Limb (tissue), 2 donors: Measurements from ENCODE around the gene KCTD16.

Experiments used
- DNase-seq, 2 donors: peaks; one replicate each; pipeline ENCODE4 v3.0.0-alpha.2; 2016; ENCODE audit errors: extremely low spot score in 2 of 2

The KCTD16 gene

DNA sequence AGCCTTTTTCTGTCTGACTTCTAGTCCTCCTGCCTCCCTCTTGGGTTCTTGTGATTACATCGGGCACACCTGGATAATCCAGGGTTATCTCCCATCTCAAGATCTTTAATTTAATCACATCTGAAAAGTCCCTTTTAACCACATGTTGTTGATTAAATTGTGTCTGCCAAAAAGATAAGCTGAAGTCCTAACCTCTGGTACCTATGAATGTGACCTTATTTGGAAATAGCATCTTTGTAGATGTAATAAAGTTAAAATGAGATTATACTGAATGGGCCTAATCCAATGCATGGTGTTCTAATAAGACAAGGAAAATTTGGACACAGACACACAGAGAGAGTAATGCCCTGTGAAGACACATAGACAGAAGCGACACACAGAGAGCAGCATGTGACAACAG lies 232.4 kb downstream of the KCTD16 start:
- no peak for DNase-seq

- DNase-seq: no peak
These were observed 233.2 kb downstream of the KCTD16 start for GRCh38 chr5:144403817-144404420.

GRCh38 chr5:144404672-144405071 lies 234.0 kb downstream of the KCTD16 start:
- DNase-seq: no peak

- no peak for DNase-seq
These were observed 235.3 kb downstream of the KCTD16 start for GRCh38 chr5:144405991-144406390.

DNA sequence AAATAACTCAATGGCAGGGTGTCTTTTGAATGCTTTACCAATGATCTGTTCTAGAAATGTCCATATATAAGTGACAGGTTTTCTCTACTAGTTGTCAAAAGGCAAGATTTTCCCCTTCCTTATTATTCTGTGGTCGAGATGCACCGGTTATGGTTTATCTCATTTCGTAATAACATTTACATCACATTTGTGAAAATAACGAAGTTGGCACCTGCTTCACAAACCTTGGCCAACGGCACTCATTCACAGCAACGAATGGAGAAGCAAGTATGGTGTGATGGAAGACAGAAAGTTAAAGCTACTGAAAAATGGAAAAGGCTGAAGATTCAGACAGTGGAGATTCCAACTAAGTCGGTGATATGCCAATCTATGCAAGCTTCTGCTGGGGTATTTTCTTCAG lies 235.8 kb downstream of the KCTD16 start:
- DNase-seq: no peak

DNA sequence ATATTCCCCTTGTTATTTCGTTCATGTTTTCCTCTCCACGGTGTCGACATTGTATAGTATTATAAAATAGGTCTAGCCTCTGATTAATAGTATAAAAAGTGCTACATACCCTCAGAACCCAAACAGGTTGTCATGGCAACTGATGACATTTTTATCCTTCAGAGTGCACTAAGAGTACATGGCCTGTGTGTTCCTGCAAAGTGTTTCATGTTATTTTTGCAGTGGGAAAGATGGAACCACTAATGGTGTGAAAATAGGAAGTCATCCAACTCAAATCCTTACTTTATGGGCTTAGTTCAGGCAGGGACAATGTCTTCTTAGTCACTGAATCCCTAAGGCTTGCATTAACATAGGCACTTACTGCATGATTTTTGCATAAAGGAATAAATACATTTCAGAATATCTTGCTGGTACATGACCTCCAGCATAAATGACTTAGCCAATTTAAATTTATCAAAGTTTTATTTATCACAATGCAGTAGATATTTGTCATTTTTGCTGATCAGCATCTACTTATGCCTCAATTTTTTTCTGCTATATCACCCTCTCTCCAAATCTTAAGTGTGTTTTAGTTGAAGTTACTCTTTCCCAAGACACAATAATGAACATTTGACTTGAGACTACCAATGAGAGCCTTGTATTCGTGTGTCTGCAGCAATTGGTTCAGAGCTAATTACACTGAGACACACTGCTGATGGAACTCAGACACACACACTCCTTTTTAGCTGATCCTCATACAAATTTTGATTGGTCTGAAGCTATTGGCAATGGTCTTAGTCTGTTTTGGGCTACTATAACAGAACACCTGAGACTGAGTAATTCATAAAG lies 243.7 kb downstream of the KCTD16 start:
- no peak for DNase-seq

DNA sequence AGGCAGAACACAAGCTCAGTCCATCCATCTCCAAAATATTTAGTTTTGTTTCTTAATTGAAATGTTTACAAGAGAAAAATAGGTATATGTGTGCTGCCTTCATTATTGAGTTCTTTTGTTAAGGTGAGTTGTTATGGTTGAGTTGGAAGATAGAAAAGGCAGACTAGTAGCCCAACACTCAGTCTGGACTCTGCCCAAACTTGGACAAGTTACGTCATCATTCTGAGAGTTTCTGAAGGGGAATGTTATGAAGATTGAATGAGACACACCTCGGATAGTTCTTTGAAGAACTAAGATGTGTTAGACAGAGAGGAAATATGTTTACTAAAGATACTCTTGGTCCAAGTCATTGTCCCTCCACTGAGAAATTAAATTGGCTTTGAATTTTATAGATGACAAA lies 245.5 kb downstream of the KCTD16 start:
- no peak for DNase-seq

- no peak for DNase-seq
These were observed 248.0 kb downstream of the KCTD16 start for GRCh38 chr5:144418719-144419118.

DNA sequence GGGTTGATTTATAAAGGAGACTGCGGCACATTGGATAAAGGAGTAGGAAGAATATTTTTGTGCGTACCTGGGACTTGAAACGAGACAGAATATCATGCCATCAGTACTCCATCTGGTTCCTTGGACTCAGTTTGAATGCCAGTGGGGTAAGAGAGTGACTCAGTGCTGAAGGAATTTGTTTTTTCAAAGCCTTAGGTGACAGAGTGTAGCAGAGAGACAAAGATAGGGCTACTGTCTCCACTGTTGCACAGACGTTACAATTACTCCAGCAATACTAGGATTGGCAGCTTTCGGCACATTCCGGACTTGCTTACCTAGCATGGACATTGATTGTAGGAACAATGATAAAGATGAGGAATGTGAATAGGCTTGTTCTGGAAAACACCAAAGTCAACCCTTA lies 250.7 kb downstream of the KCTD16 start:
- no peak for DNase-seq

DNA sequence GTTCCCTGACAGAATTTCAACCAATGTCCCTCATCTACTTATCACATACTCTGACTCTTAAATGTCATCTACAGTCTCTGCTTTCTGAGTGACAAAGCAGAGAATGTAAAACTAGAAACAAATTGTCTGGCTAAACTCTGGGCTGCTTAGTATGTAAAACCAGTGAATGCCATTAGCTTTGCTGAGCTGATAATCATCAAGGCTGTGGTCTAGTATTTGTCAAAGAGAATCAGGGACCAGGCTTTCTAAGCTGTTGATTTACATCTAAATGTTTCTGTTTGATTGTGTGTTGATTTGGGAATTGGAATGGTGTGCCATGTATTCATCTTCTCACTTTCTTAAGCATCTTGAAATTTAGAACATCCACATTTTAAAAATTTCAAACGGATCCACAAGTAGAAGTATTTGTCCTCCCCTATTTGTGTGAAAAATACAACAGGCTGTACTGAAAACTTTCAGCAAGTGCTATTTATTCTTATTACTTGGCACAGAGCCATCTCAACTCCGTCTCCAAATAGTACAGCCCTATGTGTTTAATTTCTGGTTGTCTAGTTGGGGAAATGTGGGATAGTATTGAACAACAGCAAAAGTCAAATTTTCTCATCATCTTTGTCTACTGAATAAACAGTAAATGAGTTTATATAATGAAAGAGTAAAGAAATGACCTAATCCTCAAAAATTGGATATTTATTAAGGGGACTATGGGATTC lies 251.5 kb downstream of the KCTD16 start:
- DNase-seq: no peak

DNA sequence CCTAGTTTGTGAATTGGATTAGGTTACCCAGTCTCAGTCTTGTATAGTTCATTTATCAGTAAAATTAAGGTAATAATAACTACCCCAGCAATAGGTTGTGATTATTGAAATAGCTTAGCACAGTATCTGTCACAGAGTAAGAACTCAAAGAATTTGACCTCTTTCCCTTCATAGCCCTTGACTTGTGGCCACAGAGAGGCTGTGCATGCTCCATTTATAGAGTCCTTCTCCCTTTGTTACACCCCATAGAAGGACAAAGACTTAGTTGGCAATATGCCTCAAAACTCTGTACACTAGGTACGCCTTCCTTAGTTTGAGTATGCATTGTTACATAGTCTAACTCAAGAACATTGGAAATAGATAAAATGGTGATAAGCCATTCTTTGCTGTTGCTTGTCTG lies 257.2 kb downstream of the KCTD16 start:
- no peak for DNase-seq

DNA sequence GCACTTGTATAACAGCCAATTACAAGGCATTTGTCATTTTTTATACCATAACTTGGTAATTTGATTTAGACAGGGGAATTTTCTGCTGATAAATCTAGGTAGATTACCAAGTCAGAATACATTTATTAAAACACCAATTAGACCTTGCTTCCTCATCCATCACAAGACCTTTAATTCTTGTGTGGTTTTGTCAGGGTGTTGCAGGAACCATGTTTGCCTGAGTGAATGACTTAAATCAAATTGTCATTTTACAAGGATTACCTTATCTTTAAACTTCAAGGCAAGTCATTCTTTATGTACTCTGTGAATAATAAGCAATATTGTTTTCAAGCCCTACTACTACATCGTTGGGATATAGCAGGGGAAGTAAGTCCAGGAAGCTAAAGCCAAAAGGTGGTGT lies 257.7 kb downstream of the KCTD16 start:
- no peak for DNase-seq

DNA sequence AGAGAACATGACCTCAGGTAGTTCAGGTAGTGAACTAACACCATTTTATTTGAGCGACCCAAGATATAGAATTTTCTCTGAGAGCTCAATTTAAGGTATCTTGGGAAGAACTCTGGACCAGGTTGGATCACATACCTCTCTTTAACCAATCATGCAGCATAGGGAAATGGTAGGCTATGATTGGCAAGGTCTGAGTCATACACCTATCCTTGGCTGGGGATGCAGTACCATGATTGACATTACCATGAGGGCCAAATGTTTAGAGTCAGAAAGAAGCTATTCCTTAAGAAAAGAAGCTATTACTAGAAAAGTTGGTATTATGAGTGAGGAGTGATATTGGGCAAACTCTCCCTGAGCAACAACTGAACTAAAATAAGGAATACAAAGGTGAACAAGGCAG lies 258.7 kb downstream of the KCTD16 start:
- DNase-seq: no peak

DNA sequence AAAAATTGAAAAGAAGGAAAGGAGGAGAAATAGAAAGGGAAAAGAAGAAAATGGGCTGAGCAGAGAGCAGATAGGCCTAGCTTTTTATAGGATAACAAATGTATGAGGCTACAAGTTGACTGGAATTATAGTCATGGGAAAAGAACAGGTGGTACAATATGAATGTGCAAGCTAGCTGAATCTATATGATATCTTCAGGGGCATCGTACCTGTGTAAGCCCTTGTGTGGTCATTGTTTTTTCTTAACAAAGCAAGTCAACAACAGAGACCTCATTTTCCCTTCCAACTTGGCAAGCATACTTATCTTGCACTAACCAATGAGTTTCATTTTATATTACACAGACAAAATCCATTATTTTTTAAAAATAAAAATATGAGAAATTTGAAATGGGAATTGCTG lies 259.2 kb downstream of the KCTD16 start:
- DNase-seq: no peak

DNA sequence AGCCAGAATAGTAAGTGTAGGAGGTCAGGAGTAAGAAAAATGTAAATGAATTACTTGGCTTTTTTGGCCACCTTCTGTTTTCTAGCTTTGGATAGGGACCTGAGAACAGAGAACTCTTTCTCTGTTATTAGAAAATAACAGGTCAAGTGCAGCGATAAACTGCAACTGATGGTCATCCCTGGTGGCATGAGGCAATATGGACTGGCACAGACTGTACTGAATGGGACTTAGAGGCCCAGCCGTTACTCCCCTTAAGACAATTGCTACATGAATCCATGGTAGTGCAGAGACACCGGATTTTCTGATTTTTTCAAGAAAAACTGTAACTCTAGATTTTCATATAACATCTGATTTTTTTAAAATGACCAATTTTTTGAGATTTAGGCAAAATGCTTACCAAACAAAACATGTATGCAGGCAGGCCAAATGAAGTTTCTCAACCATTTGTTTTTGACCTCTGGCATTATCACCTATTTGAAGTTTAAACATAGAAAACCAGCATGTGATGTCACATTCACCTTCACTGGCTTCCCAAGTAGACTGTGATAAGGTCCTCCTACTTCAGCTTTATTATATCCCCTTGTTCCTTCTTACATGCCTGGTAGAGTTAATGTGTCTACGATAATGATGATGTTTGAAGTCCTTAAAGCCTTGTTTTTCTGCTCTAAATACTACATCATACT lies 262.6 kb downstream of the KCTD16 start:
- no peak for DNase-seq

- DNase-seq: no peak
These were observed 263.2 kb downstream of the KCTD16 start for GRCh38 chr5:144433893-144434292.

GRCh38 chr5:144436007-144436406 lies 265.3 kb downstream of the KCTD16 start:
- no peak for DNase-seq

- no peak for DNase-seq
These were observed 267.6 kb downstream of the KCTD16 start for GRCh38 chr5:144438237-144438636.

DNA sequence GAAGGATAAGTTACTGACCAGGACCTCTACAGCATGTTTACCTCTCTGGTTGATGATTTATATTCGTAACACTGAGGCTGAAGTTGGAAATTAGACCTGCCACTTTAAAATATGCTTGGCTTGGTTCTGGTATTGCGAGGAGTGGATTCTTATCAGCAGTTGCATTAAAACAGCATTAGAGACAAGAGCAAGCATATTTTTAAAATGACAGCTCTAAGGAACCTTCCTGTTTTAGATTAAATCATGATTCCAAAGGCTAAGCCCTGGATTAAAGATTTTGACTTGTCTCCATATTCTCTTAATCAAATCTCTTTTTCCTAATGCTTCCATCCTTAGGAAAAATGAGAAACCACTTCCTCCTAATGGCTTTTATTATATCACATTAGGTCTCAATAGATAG lies 277.8 kb downstream of the KCTD16 start:
- no peak for DNase-seq

DNA sequence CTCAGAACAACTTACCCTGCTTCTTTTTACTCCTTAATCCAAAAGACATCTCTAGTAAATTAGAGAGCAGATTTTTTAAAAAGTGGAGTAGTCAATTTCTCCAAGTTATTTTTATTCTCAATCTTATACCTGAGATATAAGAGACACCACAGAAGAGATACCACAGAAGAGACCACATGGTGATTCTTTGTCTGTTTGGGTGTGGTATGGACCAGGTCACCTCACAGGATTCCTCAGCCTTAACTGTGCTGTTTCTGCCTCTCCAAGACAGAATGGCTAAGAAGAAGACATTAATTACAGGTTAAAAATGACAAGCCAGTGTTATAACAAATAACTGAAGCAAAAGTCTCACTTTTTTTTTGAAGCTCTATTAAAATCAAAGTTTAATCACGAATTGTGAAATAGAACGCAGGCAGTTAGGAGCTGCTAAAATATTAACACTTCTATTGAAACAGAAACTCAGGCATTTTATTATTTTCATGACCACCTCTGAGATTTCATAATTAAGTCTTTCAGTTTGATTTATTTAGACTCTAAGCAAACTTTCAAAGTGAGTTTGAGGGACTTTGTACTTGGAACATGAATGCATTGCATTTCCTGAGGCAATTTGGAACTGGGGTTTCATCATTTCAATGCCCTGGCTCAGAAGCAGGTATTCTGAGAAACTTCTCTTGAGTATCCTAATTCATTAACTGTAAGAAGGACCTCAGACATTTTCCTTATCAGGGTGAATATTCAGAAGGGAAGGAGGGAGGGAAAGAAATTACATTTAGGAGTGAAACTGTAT lies 280.7 kb downstream of the KCTD16 start:
- DNase-seq: no peak

DNA sequence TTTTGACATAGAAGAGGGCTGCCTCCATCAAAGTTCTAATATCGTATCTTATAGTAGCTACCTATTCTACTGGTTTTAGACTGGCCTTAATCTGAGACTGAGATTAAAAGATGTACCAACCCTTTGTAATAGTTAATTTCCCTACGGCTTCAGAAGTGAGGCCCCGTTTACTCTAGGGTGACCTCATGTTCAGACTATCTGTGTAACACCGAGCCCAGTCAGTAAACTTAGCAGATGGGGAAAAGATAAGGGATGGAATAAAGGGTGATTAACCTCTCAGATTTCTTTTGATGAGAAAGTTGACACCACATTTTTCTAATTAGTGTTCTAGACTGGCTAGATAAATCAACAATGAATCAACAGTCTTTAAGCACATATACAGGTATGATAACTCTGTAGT lies 283.1 kb downstream of the KCTD16 start:
- DNase-seq: no peak
